GM19452 (cell line): ENCODE measurements around the gene METTL13.

ENCODE experiments used
- ATAC-seq: cut with Tn5 transposase; IDR thresholded peaks from one replicate; pipeline ENCODE4 v1.9.1; 2021; ENCODE audit not compliant: unreplicated experiment

Gene METTL13

DNA sequence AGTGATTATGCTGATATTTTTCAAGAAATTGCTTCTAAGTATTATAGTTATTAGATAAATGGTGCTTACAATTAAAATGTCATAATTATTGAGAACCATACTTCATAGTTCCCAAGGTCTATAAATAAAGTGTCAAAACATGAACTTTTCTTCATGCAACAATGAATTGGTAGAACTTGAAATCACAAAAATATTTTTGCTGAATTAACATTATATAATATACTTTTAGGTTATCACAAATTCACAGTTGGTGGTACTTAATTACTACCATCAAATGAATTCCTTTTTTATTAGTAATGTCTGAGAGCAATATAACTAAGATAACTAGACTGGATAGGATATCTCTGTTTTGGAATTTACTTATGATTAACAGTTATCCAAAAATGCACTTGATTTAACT, 64.5 kb downstream of the METTL13 start:
- ATAC-seq, result no peak
